Stimulated activated CD8-positive, alpha-beta memory T cell treated with anti-CD3 and anti-CD28 coated beads, Interleukin-7, amount 100 ng/mL, for 4 hours (primary cell): ENCODE results near the gene EEF1AKMT3.

Source experiments
- DNase-seq, 2 donors: peaks; one replicate each; pipeline ENCODE4 v3.0.0-alpha.2; 2020; ENCODE audit warnings: low read depth in 2 of 2

EEF1AKMT3 gene

GRCh38 chr12:57772429-57773322 lies at the start of gene EEF1AKMT3:
Gene EEF1AKMT3, plus strand, starts transcription at chr12:57772614. Its CDS starts 111 bp downstream, at chr12:57772725.
- no peak for DNase-seq

- no peak for DNase-seq
Observed at GRCh38 chr12:57722716-57723629, 49.4 kb upstream of the EEF1AKMT3 start.

- no peak for DNase-seq
Observed at GRCh38 chr12:57723630-57723962, 48.8 kb upstream of the EEF1AKMT3 start.

- no peak for DNase-seq
Observed at GRCh38 chr12:57724003-57724935, 48.1 kb upstream of the EEF1AKMT3 start.

GRCh38 chr12:57724936-57725740 lies 47.3 kb upstream of the EEF1AKMT3 start:
- no peak for DNase-seq

- no peak for DNase-seq
Observed at GRCh38 chr12:57725851-57726150, 46.6 kb upstream of the EEF1AKMT3 start.

GRCh38 chr12:57726151-57726883 lies 46.1 kb upstream of the EEF1AKMT3 start:
- no peak for DNase-seq

- DNase-seq: no peak
Observed at GRCh38 chr12:57726884-57727757, 45.3 kb upstream of the EEF1AKMT3 start.

GRCh38 chr12:57727758-57728395 lies 44.5 kb upstream of the EEF1AKMT3 start:
- no peak for DNase-seq

GRCh38 chr12:57729321-57729844 lies 43.0 kb upstream of the EEF1AKMT3 start:
- no peak for DNase-seq

GRCh38 chr12:57730336-57731067 lies 41.9 kb upstream of the EEF1AKMT3 start:
- DNase-seq: no peak

- no peak for DNase-seq
Observed at GRCh38 chr12:57731411-57732080, 40.9 kb upstream of the EEF1AKMT3 start.

- DNase-seq: no peak
Observed at GRCh38 chr12:57732270-57732669, 40.1 kb upstream of the EEF1AKMT3 start.

- no peak for DNase-seq
Observed at GRCh38 chr12:57732726-57733593, 39.5 kb upstream of the EEF1AKMT3 start.

GRCh38 chr12:57733928-57734327 lies 38.5 kb upstream of the EEF1AKMT3 start:
- no peak for DNase-seq

GRCh38 chr12:57734591-57734990 lies 37.8 kb upstream of the EEF1AKMT3 start:
- DNase-seq: no peak
